HG03469 (cell line): ENCODE data around the gene PLCH2.
"Not testable (repeated sequence)": the region's sequence is repeated elsewhere in the genome, so short reads cannot be mapped to it uniquely, and the experiment has no call there.

ENCODE experiments used
- ATAC-seq: cut with Tn5 transposase; IDR thresholded peaks from one replicate; pipeline ENCODE4 v1.9.1; 2021; ENCODE audit warnings: mild to moderate bottlenecking, moderate library complexity, moderate number of reproducible peaks; ENCODE audit not compliant: unreplicated experiment

The PLCH2 gene

GRCh38 chr1:2439369-2439768 is 36.7 kb upstream of the PLCH2 start:
- no peak for ATAC-seq

GRCh38 chr1:2440346-2440745 is 35.7 kb upstream of the PLCH2 start:
- not testable (repeated sequence) for ATAC-seq

GRCh38 chr1:2441746-2442145 is 34.3 kb upstream of the PLCH2 start:
- no peak for ATAC-seq

GRCh38 chr1:2442661-2443060 is 33.4 kb upstream of the PLCH2 start:
- ATAC-seq = no peak

- ATAC-seq = no peak
These were observed 32.6 kb upstream of the PLCH2 start for GRCh38 chr1:2443277-2444137.

GRCh38 chr1:2444138-2444591 is 31.9 kb upstream of the PLCH2 start:
- ATAC-seq = no peak

GRCh38 chr1:2445162-2445822 is 30.8 kb upstream of the PLCH2 start:
- no peak for ATAC-seq

GRCh38 chr1:2445823-2446215 is 30.3 kb upstream of the PLCH2 start:
- no peak for ATAC-seq

- no peak for ATAC-seq
These were observed 29.7 kb upstream of the PLCH2 start for GRCh38 chr1:2446394-2446793.

- ATAC-seq = no peak
These were observed 29.2 kb upstream of the PLCH2 start for GRCh38 chr1:2446861-2447260.

GRCh38 chr1:2447276-2448097 is 28.6 kb upstream of the PLCH2 start:
- ATAC-seq = no peak

- no peak for ATAC-seq
These were observed 28.0 kb upstream of the PLCH2 start for GRCh38 chr1:2448098-2448445.

- no peak for ATAC-seq
These were observed 26.2 kb upstream of the PLCH2 start for GRCh38 chr1:2449636-2450454.

- ATAC-seq = no peak
These were observed 24.3 kb upstream of the PLCH2 start for GRCh38 chr1:2451741-2452140.

- ATAC-seq = no peak
These were observed 23.7 kb upstream of the PLCH2 start for GRCh38 chr1:2452201-2452931.

- ATAC-seq = no peak
These were observed 23.2 kb upstream of the PLCH2 start for GRCh38 chr1:2452932-2453315.

- ATAC-seq = no peak
These were observed 21.9 kb upstream of the PLCH2 start for GRCh38 chr1:2454227-2454626.

- ATAC-seq = no peak
These were observed 20.3 kb upstream of the PLCH2 start for GRCh38 chr1:2455757-2456156.

- ATAC-seq = no peak
These were observed 18.6 kb upstream of the PLCH2 start for GRCh38 chr1:2457444-2457843.

- no peak for ATAC-seq
These were observed 17.4 kb upstream of the PLCH2 start for GRCh38 chr1:2458687-2459086.
